Activated CD4-positive, alpha-beta T cell treated with anti-CD3 and anti-CD28 coated beads, Interleukin-2, Interleukin-6, amounts not matched to agents 100 ng/mL and 50 ng/mL, durations not matched to agents 16 hours and 8 hours (primary cell): Measurements from ENCODE around the gene MET.
"Not testable (repeated sequence)": the region's sequence is repeated elsewhere in the genome, so short reads cannot be mapped to it uniquely, and the experiment has no call there.

ENCODE experiments used
- DNase-seq: peaks from one replicate; pipeline ENCODE4 v3.0.0-alpha.2; 2020

The MET gene

DNA sequence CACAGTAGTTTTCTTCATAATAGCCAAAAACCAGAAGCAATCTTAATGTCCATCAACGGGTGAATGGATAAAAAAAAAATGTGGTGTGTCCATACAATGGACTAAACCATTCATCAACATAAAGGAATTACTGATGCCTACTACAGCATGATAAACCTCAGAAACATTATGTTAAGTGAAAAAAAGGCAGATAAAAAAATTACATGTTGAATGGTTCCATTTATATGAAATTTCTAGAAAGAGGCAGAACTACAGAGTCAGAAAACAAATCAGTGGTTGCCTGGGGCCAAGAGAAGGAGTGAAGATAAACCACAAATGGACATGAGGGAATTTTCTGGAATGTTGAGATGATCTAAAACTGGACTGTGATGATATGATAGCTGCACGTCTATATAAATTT lies 115.9 kb downstream of the MET start:
- no peak for DNase-seq

DNA sequence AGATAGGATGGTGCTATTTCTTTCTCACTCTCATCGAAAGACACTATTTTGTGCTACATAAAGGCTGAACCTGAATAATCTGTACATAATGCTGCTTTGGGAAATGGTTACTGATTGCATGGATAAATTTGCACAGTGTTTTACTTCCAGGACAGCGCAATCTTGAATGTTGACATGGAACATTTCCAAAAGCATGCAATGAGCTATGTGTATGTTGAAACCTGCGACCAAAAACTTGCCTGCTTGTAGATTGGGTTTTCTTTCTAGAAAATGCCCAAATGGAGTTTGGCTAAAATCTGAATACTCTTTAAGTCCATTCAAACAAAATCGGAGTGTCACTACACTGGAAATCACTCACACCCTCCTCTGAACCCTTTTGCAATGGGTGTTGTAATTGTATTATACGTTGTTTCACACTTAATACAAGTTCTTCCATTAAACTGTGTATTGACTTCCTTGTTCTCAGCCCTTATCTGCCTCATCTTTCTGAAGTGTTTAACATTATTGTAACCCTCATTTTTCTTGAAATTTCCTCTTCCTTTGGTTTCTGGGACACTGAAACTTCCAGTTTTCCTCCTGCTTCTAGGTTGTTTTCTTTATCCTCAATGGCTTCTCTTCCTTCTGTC lies 116.7 kb downstream of the MET start:
- DNase-seq: no peak

DNA sequence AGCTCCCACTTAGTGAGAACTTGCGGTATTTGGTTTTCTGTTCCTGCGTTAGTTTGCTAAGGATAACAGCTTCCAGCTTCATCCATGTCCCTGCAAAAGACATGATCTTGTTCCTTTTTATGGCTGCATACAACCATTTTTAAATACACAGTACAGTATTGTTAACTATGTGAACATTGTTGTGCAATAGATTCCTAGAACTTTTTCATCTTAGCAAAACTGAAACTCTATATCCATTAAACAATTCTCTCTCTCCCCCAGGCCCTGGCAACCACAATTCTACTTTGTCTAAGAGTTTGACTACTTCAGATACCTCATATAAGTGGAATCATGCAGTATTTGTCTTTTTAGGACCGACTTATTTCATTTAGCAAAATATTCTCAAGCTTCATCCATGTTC lies 118.0 kb downstream of the MET start:
- DNase-seq: no peak

DNA sequence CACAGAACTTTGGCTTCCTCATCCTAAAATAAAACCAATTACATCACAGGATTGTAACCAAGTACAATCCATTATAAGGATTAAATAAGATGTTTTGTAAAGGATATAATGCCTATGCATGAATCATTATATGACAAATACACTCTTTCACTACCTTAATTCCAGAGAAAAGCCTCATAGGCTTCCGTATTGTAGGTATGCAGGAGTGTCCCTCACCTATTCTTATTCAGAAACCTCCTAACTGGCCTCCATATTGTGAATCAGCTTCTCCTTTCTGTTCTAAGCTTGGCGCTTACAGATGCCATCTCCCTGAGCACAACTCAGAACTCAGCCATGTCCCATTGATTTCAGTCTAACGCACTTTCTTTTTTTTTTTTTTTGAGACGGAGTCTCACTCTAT lies 120.8 kb downstream of the MET start:
- DNase-seq: no peak

DNA sequence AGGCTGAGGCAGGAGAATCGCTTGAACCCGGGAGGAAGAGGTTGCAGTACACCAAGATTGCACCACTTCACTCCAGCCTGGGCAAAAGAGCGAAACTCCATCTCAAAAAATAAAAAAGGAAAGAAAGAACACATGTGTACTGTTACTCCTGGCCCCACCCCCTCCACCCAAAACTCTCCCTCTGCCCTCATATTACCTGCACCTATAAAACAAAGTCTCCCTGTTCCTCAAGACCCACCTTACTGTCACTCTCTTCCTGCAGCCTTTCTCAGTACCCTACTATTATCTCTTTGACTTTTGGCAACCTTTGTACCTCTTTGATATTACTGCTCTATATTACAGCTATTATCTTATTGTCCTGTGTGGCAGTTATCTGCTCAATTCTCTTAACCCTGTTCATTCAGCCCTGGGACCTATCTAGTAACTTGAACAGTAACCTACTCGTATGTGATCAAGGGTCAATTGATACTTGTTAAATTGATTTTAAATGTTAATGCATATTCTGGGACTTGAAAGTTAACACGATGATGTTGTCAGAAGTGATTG lies 121.9 kb downstream of the MET start:
- DNase-seq: no peak

DNA sequence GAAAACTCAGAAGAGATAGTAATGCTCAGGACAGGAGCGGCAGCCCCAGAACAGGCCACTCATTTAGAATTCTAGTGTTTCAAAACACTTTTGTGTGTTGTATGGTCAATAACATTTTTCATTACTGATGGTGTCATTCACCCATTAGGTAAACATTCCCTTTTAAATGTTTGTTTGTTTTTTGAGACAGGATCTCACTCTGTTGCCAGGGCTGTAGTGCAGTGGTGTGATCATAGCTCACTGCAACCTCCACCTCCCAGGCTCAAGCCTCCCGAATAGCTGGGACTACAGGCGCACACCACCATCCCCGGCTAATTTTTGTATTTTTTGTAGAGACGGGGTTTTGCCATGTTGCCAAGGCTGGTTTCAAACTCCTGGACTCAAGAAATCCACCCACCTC lies 124.5 kb downstream of the MET start:
- no peak for DNase-seq

- DNase-seq: no peak
Observed at GRCh38 chr7:116797612-116798011, 125.6 kb downstream of the MET start.

DNA sequence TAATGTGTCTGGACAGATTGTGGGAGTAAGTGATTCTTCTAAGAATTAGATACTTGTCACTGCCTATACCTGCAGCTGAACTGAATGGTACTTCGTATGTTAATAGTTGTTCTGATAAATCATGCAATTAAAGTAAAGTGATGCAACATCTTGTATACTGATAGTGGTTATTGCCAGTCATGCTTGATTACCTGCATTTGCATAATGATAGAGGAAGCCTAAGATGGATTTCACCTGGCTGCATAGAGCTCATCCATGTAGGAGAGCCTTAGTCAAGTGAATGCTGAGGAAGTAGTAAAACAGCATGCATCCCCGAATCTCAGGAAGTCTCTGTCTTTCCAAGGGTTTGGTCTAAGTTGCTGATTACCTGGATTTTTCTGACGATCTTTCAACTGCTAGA lies 126.2 kb downstream of the MET start:
- DNase-seq: no peak

DNA sequence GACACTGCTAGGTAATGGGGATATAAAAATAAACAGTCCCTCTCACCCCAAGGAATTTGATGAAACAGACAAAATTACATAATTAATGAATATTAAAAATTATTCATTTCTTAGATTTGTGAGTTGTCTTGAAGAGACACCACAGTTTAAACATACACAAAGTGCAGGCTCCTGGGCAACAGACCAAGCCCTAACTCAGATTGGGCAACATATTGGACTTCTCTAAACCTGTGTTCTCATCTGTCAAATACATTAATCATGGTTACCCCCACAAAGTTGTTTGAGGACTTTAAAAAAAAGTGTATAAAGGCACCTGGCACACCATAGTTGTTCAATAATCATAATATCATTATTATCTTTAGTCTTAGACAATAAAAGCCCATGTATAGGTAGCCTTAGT lies 127.9 kb downstream of the MET start:
- DNase-seq: no peak

- no peak for DNase-seq
Observed at GRCh38 chr7:116800594-116800993, 128.6 kb downstream of the MET start.

GRCh38 chr7:116801092-116801710 lies 129.2 kb downstream of the MET start:
- DNase-seq: no peak

DNA sequence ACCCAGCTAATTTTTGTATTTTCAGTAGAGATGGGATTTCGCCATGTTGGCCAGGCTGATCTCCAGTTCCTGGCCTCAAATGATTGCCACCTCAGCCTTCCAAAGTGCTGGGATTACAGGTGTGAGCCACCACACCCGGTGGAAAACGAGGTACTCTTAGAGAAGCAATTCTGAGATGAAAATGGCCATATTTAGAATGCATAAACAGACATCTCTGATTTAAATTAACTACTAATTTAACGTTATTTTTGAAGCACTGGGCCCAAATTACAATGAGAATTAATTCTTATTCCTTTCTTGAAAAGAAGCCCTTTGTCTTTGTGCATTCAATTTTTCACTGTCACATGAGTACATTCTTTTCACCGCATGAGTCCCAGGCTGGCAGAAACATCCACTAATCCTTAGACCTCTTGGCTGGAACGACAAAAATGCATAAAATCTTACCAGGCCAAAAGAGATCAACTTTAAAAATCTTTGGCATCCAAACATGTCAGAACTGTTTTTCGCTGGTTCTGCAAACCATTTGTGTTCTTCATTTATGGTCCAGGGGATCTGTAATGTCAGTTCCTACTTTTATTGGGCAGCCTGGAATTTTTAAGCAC lies 130.2 kb downstream of the MET start:
- DNase-seq: no peak

GRCh38 chr7:116802746-116803152 lies 130.8 kb downstream of the MET start:
- DNase-seq: peak; percentile 55

DNA sequence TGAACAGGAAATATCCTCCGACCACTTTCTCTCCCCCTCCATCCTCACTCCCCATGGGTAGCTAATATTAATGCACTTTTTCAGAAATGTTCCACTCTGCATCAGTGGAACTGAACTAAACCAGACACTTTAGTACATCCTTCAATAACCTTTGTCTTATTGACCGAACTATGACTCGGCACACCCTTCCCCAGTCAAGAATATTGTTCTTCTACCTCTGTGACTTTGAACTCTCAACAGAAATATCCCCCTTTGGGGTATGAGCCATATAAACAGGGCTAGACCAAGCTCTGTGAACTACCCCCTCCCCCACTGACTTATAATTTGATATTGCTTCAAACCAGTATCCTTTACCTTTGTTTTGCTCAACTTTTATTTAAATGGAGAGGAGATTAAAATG lies 132.5 kb downstream of the MET start:
- no peak for DNase-seq

GRCh38 chr7:116805100-116805544 lies 133.1 kb downstream of the MET start:
- no peak for DNase-seq

DNA sequence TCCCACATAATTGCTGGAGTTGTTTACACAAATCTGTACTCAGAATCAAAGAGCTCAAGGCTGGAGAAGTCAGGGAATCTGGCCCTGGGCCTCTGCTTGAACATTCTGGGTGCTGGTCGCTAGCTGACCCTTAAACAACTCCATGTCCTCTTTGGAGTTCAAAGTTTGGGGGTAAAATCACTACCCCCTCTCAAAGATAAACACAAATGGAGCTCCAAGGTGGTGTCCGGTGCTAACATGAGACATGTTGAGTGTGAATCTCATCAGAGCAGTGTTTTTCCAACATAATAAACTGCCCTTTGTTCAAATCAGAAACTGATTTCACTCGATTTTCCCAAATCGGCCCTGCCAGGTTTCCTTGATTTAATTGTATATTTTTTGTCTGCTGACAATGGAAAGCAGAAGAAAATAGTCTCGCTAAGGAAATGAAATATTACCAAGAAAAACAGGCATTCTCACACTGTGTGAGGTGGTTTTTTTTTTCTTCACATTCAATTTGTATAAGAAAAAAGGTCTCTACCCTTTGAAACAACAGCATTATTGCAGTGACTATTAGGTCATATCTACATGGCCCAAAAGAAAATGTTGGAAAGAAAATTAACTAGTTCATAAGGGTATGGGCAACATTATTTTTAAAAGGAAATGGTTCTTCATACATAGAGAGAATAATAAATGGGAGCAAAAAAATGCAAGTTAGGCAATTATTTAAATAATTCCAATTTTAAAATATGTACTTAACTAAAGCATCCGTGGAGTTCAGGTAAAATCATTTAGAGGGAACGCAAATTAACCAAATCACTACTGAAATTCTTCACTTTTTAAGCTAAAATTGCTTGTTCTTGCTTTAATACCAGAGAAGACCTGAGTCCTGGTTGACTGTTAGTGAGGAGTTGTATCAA lies 134.3 kb downstream of the MET start:
- DNase-seq: no peak

GRCh38 chr7:116807011-116807560 lies 135.1 kb downstream of the MET start:
- no peak for DNase-seq

- peak; percentile 54 for DNase-seq
Observed at GRCh38 chr7:116809636-116810266, 137.8 kb downstream of the MET start.

DNA sequence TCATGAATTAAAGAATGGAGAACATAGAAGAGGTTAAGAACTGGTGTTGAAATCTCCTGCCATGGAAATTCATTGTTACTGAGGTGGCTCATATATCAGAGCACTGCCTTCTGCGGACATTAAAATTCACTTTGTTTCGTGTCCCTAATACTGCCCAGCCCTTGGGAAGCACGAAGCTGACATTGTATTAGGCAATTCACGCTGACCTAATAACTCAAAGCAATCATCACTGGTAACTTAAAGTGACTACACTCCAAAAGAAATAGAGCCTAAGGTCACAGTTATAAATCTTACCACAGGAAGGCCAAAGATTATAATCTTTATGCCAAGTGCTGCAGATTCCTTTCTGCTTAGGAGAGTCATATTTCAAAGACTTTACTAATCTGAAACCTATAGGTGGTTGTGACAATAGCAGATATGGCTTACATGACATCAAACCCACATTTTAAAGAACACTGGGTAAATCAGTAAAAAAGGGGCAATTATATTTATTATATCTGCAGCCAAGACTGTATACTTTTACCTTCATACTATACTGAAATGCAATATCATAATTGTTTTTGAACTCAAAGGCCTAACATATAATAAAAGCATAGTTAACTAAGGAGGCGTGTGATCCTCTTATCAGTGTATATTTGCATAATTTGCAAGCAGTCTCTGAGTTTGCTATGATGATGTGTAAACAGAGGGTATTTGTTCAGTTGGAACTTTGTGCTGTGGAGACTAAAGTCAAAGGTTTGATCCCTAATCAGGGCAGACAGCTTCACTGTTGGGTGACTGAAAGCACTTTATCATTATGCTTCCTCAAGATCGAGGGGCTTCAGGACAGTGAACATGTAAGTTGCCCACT lies 138.5 kb downstream of the MET start:
- no peak for DNase-seq

DNA sequence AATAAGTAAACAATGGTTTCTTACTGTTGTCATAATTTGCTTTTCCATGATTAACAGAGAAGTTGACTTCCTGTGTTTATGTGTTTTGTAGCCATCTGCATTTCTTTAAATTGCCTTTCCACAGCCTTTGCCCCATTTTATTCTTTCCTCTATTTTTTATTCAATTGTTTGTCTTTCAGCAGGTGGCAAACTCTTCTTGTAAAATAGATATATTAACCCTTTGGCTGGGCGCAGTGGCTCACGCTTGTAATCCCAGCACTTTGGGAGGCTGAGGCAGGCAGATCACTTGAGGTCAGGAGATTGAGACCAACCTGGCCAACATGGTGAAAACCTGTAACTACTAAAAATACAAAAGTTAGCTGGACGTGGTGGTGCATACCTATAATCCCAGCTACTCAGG lies 139.8 kb downstream of the MET start:
- DNase-seq: no peak

DNA sequence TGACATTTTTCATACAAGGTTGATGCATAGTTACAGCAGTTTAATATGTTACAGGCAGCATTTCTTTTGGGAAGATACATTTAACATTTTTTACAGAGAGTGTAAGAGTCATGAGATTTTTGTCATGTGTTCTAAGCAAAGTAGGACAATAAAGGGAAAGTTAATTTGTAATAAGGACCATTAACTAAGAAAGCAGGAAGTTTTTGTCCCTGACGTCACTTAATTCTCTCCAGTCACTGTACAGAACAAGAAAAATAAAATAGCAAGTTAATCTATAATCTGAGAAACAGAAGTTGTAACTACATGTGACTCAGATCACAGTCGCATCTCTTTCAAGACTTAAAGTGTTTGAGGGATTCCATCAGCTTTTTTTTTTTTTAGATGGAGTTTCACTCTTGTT lies 140.9 kb downstream of the MET start:
- no peak for DNase-seq

- not testable (repeated sequence) for DNase-seq
Observed at GRCh38 chr7:116813371-116813770, 141.4 kb downstream of the MET start.
